Measurements from ENCODE around the gene UNC93A. TPM values are rescaled to one million over a fixed set of nuclear protein-coding genes. Genes with fewer than 3 reads are reported as not detected.
A peak's percentile ranks its signal among the peaks of the same experiment; 100 is the strongest.
"Not testable (repeated sequence)": the region's sequence is repeated elsewhere in the genome, so short reads cannot be mapped to it uniquely, and the experiment has no call there.

UNC93A gene
- total and polyA plus RNA-seq, 3 experiments from 2014 or later = not detected

- no peaks in the 10 kb centered on the region for H3K27me3 Mint-ChIP-seq
- H3K27ac ChIP-seq (ENCODE audit: low read depth, low read length) = no peak overlapping the region
- H3K27ac Mint-ChIP-seq = no peak overlapping the region
- DNase-seq = no peak
- ChIA-PET CTCF (interaction anchor here (1.7 kb wide), 1 partner anchor 64 kb away, joined by 6 read pairs; no protein-coding TSS in a partner anchor), POLR2A (no interaction called here)
- no peaks in the 10 kb centered on the region for H3K36me3 Mint-ChIP-seq
- no peaks in the 10 kb centered on the region for H3K4me1 ChIP-seq (ENCODE audit: insufficient read depth, low read length)
- no peaks in the 10 kb centered on the region for H3K9me3 ChIP-seq (ENCODE audit: low read length)
- H3K36me3 ChIP-seq (ENCODE audit: insufficient read depth, low read length) = no peaks in the 10 kb centered on the region
- H3K4me3 Mint-ChIP-seq = no peak overlapping the region
- H3K9me3 Mint-ChIP-seq = no peaks in the 10 kb centered on the region
- H3K4me1 Mint-ChIP-seq = no peaks in the 10 kb centered on the region
- no peak overlapping the region for H3K4me3 ChIP-seq (ENCODE audit: low read length)
- no peaks in the 10 kb centered on the region for H3K27me3 ChIP-seq (ENCODE audit: insufficient read depth, low read length, poor library complexity, severe bottlenecking)
These were observed 3.5 kb upstream of the UNC93A start for GRCh38 chr6:167287513-167288048.

DNA sequence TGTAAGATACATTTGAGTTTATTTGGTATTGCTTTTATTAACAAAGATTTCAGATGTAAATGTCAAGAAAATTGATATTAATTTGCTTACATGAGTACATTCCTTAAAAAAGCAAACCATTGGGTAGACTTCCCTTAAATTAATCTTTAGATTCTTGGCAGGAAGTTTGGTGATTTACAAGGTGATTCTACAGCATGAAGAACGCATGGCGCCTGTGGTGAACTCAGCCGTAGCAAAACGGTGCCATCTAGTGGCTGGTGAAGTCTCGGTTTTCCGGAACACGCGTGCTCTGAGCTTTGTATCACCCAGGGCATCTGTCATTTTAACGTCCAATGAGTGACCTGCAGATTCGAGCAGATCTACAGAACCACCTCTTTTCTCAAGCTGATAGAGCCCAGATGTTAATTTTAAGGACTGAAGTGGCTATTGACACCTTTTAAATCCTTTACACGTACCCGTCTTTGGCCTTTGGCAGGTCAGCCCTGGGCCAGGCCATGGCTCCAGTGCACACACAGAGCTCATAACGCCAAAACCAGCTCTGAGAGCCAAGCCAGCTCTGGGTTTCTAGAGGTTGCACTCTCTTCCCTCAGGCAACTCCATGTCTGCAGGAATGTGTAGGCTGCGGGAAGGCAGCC lies 2.4 kb upstream of the UNC93A start:
- H3K27me3 Mint-ChIP-seq; H3K4me3 Mint-ChIP-seq; H3K9me3 ChIP-seq (ENCODE audit: low read length); H3K9me3 Mint-ChIP-seq; H3K27ac ChIP-seq (ENCODE audit: low read depth, low read length); H3K27me3 ChIP-seq (ENCODE audit: insufficient read depth, low read length, poor library complexity, severe bottlenecking); POLR2A ChIA-PET; H3K36me3 ChIP-seq (ENCODE audit: insufficient read depth, low read length); H3K4me1 Mint-ChIP-seq; H3K27ac Mint-ChIP-seq; H3K4me3 ChIP-seq (ENCODE audit: low read length); H3K4me1 ChIP-seq (ENCODE audit: insufficient read depth, low read length); H3K36me3 Mint-ChIP-seq: not testable (repeated sequence)
- CTCF ChIA-PET = interaction anchor here (1.7 kb wide), 1 partner anchor 63 kb away, joined by 6 read pairs; no protein-coding TSS in a partner anchor
- peak in 3 of 5 donors; percentile 9 to 31 (median 26) for DNase-seq

DNA sequence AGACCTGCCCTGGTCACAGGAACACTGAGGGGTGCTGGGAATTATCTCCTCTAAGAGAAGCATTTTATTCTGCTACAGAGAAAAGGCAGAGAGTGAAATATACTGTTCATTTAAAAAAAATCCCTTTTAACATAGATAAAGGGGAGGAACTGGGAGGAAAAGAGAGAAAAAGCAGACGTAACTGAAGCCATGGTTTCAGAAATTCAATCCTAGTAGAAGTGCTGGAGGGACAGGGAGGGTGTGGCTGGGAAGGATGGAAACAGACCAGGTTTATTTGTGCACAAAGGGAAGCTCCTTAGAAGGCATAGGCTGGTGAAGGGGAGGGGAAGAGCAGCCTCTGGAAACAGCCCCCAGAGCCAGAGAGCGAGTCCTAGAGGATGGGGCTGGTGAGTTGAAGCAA lies 1.8 kb upstream of the UNC93A start:
- H3K27me3 ChIP-seq (ENCODE audit: insufficient read depth, low read length, poor library complexity, severe bottlenecking); H3K4me1 Mint-ChIP-seq; H3K27ac Mint-ChIP-seq; POLR2A ChIA-PET; H3K36me3 ChIP-seq (ENCODE audit: insufficient read depth, low read length); H3K4me3 ChIP-seq (ENCODE audit: low read length); DNase-seq; H3K27me3 Mint-ChIP-seq; H3K36me3 Mint-ChIP-seq; H3K4me1 ChIP-seq (ENCODE audit: insufficient read depth, low read length); H3K9me3 Mint-ChIP-seq; H3K4me3 Mint-ChIP-seq; H3K27ac ChIP-seq (ENCODE audit: low read depth, low read length); H3K9me3 ChIP-seq (ENCODE audit: low read length): not testable (repeated sequence)
- CTCF ChIA-PET = interaction anchor here (1.6 to 2.7 kb wide), 3 partner anchors 62 to 515 kb away, joined by 6 to 9 read pairs (median 6); no protein-coding TSS in a partner anchor

GRCh38 chr6:167291623-167292300 lies 647 bp downstream of the UNC93A start:
- H3K27ac ChIP-seq (ENCODE audit: low read depth, low read length) = no peak overlapping the region
- H3K4me3 Mint-ChIP-seq = no peak overlapping the region
- ChIA-PET POLR2A (no interaction called here), CTCF (interaction anchor here (2.7 kb wide), 1 partner anchor 517 kb away, joined by 9 read pairs; no protein-coding TSS in a partner anchor)
- H3K27me3 ChIP-seq (ENCODE audit: insufficient read depth, low read length, poor library complexity, severe bottlenecking) = no peaks in the 10 kb centered on the region
- H3K27me3 Mint-ChIP-seq = peaks cover 6 to 12% of the 10 kb centered on the region in 2 donors
- H3K36me3 ChIP-seq (ENCODE audit: insufficient read depth, low read length) = no peaks in the 10 kb centered on the region
- H3K36me3 Mint-ChIP-seq = no peaks in the 10 kb centered on the region
- H3K27ac Mint-ChIP-seq = no peak overlapping the region
- H3K4me1 ChIP-seq (ENCODE audit: insufficient read depth, low read length) = no peaks in the 10 kb centered on the region
- no peaks in the 10 kb centered on the region for H3K9me3 ChIP-seq (ENCODE audit: low read length)
- DNase-seq = no peak
- H3K4me1 Mint-ChIP-seq = no peaks in the 10 kb centered on the region
- H3K9me3 Mint-ChIP-seq = no peaks in the 10 kb centered on the region
- no peak overlapping the region for H3K4me3 ChIP-seq (ENCODE audit: low read length)

DNA sequence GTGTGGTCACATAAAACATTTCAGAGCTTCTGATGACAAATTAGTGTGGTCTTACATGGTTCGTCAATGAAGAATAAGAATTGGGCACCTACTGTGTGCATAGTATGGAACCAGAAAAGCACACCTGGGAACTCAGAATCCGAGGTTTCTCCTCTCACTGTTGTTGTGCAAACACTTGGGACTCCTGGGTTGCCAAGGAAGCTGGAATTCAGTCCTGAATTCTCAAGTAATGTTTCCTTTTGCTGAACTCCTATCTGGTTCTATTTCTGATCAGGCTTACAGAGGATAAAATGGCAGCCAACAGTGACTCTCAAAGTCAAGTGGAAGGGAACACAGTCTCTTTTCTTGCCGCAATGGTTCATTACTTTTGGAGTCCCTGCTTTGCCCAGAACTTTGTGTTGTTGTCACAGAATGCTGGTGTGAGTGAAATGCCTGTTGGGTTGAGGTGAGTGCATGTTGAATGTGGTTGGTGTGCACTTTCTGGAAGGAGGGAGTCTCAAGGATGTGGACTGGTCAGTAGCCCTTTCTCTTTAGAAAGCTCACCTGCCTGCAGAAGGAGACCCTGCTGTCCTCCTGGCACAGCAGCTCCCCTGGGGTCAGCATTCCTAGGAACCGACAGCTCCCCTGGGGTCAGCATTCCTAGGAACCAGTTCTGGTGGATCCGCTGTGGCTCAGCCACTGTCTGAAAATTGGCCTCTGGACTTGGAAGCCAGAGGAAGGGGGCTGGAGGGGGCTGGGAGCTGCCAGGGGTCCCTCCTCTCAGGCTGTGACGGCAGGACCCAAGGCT lies 1.4 kb downstream of the UNC93A start:
- Histone ChIP-seq H3K36me3 (ENCODE audit: insufficient read depth, low read length) (no peaks in the 10 kb centered on the region), H3K4me1 (ENCODE audit: insufficient read depth, low read length) (no peaks in the 10 kb centered on the region), H3K4me3 (ENCODE audit: low read length) (no peak overlapping the region), H3K9me3 (ENCODE audit: low read length) (no peaks in the 10 kb centered on the region), H3K27me3 (ENCODE audit: insufficient read depth, low read length, poor library complexity, severe bottlenecking) (no peaks in the 10 kb centered on the region), H3K27ac (ENCODE audit: low read depth, low read length) (no peak overlapping the region)
- CTCF ChIA-PET = interaction anchor here (2.7 kb wide), 1 partner anchor 518 kb away, joined by 9 read pairs; no protein-coding TSS in a partner anchor
- Mint-ChIP-seq H3K4me1 (no peaks in the 10 kb centered on the region), H3K36me3 (no peaks in the 10 kb centered on the region), H3K9me3 (no peaks in the 10 kb centered on the region), H3K27me3 (peaks cover 6 to 16% of the 10 kb centered on the region in 2 donors), H3K4me3 (no peak overlapping the region), H3K27ac (no peak overlapping the region)
- POLR2A ChIA-PET = no interaction called here
- DNase-seq = no peak

GRCh38 chr6:167293088-167293589 lies 2.0 kb downstream of the UNC93A start:
- POLR2A ChIA-PET = no interaction called here
- Histone ChIP-seq H3K27ac (ENCODE audit: low read depth, low read length) (no peak overlapping the region), H3K9me3 (ENCODE audit: low read length) (no peaks in the 10 kb centered on the region), H3K27me3 (ENCODE audit: insufficient read depth, low read length, poor library complexity, severe bottlenecking) (no peaks in the 10 kb centered on the region), H3K36me3 (ENCODE audit: insufficient read depth, low read length) (no peaks in the 10 kb centered on the region), H3K4me3 (ENCODE audit: low read length) (no peak overlapping the region), H3K4me1 (ENCODE audit: insufficient read depth, low read length) (no peaks in the 10 kb centered on the region)
- no peak for DNase-seq
- no peaks in the 10 kb centered on the region for H3K36me3 Mint-ChIP-seq
- no peaks in the 10 kb centered on the region for H3K4me1 Mint-ChIP-seq
- H3K9me3 Mint-ChIP-seq = no peaks in the 10 kb centered on the region
- peaks cover 6 to 22% of the 10 kb centered on the region in 2 donors for H3K27me3 Mint-ChIP-seq
- CTCF ChIA-PET = no interaction called here
- no peak overlapping the region for H3K4me3 Mint-ChIP-seq
- no peak overlapping the region for H3K27ac Mint-ChIP-seq

DNA sequence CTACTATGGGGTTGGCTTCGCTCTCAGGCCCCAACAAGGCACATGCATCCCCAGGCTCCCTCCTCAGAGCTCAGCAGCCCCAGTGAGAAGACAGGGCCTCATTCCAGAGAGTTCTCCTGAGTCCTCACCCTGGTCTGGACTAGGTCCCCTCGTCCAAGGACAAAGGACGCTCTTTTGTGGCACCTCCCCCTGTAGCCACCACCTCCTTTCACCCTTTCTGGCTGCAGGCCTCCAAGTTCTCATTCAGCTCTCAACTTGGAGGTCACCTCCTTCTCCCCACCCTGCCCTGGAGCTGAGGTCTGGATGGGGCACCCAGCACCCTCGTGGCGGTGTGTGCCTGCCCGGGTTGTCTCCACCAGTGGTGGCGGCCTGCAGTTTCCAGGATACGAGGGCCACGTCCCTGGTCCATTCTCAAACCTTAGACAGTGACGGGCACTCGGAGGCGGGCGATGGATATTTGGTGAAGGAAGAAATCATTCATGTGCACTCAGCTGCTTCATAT lies 2.5 kb downstream of the UNC93A start:
- Mint-ChIP-seq H3K27me3 (peaks cover 6 to 27% of the 10 kb centered on the region in 2 donors), H3K4me1 (no peaks in the 10 kb centered on the region), H3K27ac (no peak overlapping the region), H3K36me3 (no peaks in the 10 kb centered on the region), H3K4me3 (no peak overlapping the region), H3K9me3 (no peaks in the 10 kb centered on the region)
- Histone ChIP-seq H3K27ac (ENCODE audit: low read depth, low read length) (no peak overlapping the region), H3K4me1 (ENCODE audit: insufficient read depth, low read length) (no peaks in the 10 kb centered on the region), H3K27me3 (ENCODE audit: insufficient read depth, low read length, poor library complexity, severe bottlenecking) (no peaks in the 10 kb centered on the region), H3K4me3 (ENCODE audit: low read length) (no peak overlapping the region), H3K36me3 (ENCODE audit: insufficient read depth, low read length) (no peaks in the 10 kb centered on the region), H3K9me3 (ENCODE audit: low read length) (no peaks in the 10 kb centered on the region)
- POLR2A ChIA-PET = no interaction called here
- CTCF ChIA-PET = no interaction called here
- DNase-seq = no peak

- Histone ChIP-seq H3K4me3 (ENCODE audit: low read length) (no peak overlapping the region), H3K27me3 (ENCODE audit: insufficient read depth, low read length, poor library complexity, severe bottlenecking) (no peaks in the 10 kb centered on the region), H3K9me3 (ENCODE audit: low read length) (no peaks in the 10 kb centered on the region), H3K36me3 (ENCODE audit: insufficient read depth, low read length) (no peaks in the 10 kb centered on the region), H3K27ac (ENCODE audit: low read depth, low read length) (no peak overlapping the region), H3K4me1 (ENCODE audit: insufficient read depth, low read length) (no peaks in the 10 kb centered on the region)
- DNase-seq = no peak
- H3K27ac Mint-ChIP-seq = no peak overlapping the region
- peaks cover 6 to 27% of the 10 kb centered on the region in 2 donors for H3K27me3 Mint-ChIP-seq
- H3K4me3 Mint-ChIP-seq = no peak overlapping the region
- ChIA-PET CTCF (no interaction called here), POLR2A (no interaction called here)
- no peaks in the 10 kb centered on the region for H3K9me3 Mint-ChIP-seq
- no peaks in the 10 kb centered on the region for H3K36me3 Mint-ChIP-seq
- no peaks in the 10 kb centered on the region for H3K4me1 Mint-ChIP-seq
These were observed 3.1 kb downstream of the UNC93A start for GRCh38 chr6:167294241-167294640.
